Endothelial cell of umbilical vein (primary cell): ENCODE measurements around the gene GATAD2A. TPM values are rescaled to one million over a fixed set of nuclear protein-coding genes. Genes with fewer than 3 reads are reported as not detected.

ENCODE experiments used
- BruUV-seq: library from RNA; stranded (reverse); fragments of 400-500 nt; replicated peaks from 2 replicates; lab custom pipeline; 2021; lab: Mats Ljungman, UMichigan
- CTCF ChIA-PET: fragments of 300-600, 350-600 bp; sonication (Branson Sonifier 250); formaldehyde crosslinking; loops from one replicate; lab custom pipeline; 2021; ENCODE audit warnings: antibody characterized with exemption, inconsistent platforms; lab: Charles Lee
- POLR2A ChIA-PET: fragments of 300-600, 350-600 bp; sonication (Branson Sonifier 250); formaldehyde crosslinking; loops from one replicate; lab custom pipeline; 2021; ENCODE audit warnings: antibody characterized with exemption, inconsistent platforms; lab: Charles Lee
- DNase-seq: peaks from one replicate; pipeline ENCODE4 v3.0.0-alpha.2; 2011; ENCODE audit warnings: low read depth, low spot score
- FAIRE-seq: peaks from 2 replicates; lab custom pipeline; 2011; peaks lifted over from hg19 to GRCh38; lab: Jason Lieb, UNC
- H2AFZ ChIP-seq: 2 replicates; pipeline ENCODE4 v1.6.0; 2012; ENCODE audit warnings: low read depth, low read length, control low read depth, inconsistent platforms
- H3K27ac ChIP-seq: 2 replicates; pipeline ENCODE4 v1.5.1; 2011; ENCODE audit warnings: low read depth, mild to moderate bottlenecking, control low read depth, low read length, moderate library complexity; ENCODE audit not compliant: insufficient read depth
- H3K27me3 ChIP-seq, 2 experiments: 2 replicates each; pipeline versions ENCODE4 v1.6.0 to v1.6.1; 2011; ENCODE audit warnings: low read length in 2 of 2, mixed read lengths in 1 of 2; ENCODE audit not compliant: control insufficient read depth in 2 of 2, insufficient read depth in 2 of 2
- H3K36me3 ChIP-seq, 2 experiments: 2 replicates in 1 of 2; 3 replicates in 1 of 2; pipeline ENCODE4 v1.5.1; 2011; ENCODE audit warnings: low read length in 2 of 2, mild to moderate bottlenecking in 1 of 2, moderate library complexity in 1 of 2; ENCODE audit not compliant: control insufficient read depth in 2 of 2, insufficient read depth in 2 of 2; ENCODE audit errors: extremely low read depth in 1 of 2
- H3K4me1 ChIP-seq: 3 replicates; pipeline ENCODE4 v1.5.1; 2011; ENCODE audit warnings: mild to moderate bottlenecking, low read length; ENCODE audit not compliant: control insufficient read depth, insufficient read depth; ENCODE audit errors: extremely low read depth
- H3K4me2 ChIP-seq: 2 replicates; pipeline ENCODE4 v1.6.1; 2011; ENCODE audit warnings: low read length, control low read depth, mixed read lengths; ENCODE audit not compliant: insufficient read depth
- H3K4me3 ChIP-seq, 3 experiments: fragments of 200-600 bp in 1 of 3; sonication (generic), shearing (Covaris generic) in 1 of 3; replicated peaks in 1 of 3; 2 replicates each; pipeline ENCODE4 v1.5.1; 2011 to 2016; ENCODE audit warnings: control low read depth in 3 of 3, low read length in 3 of 3, mild to moderate bottlenecking in 2 of 3, inconsistent platforms in 1 of 3, low read depth in 1 of 3, moderate library complexity in 1 of 3; ENCODE audit not compliant: insufficient read depth in 1 of 3
- H3K79me2 ChIP-seq: 2 replicates; pipeline ENCODE4 v1.6.0; 2012; ENCODE audit warnings: low read length, inconsistent platforms; ENCODE audit not compliant: control insufficient read depth, insufficient read depth
- H3K9ac ChIP-seq: replicated peaks from 2 replicates; pipeline ENCODE3; 2011; ENCODE audit warnings: low read length, control low read depth; ENCODE audit not compliant: insufficient read depth; ENCODE audit errors: extremely low read depth
- H3K9me1 ChIP-seq: replicated peaks from 3 replicates; pipeline ENCODE4 v1.6.0; 2011; ENCODE audit warnings: mild to moderate bottlenecking, low read length; ENCODE audit not compliant: control insufficient read depth, insufficient read depth; ENCODE audit errors: extremely low read depth
- H3K9me3 ChIP-seq: replicated peaks from 2 replicates; pipeline ENCODE4 v1.5.1; 2012; ENCODE audit warnings: low read length, inconsistent platforms; ENCODE audit not compliant: control insufficient read depth, insufficient read depth
- H4K20me1 ChIP-seq: replicated peaks from 2 replicates; pipeline ENCODE3; 2011; ENCODE audit warnings: mild to moderate bottlenecking, low read length; ENCODE audit not compliant: control insufficient read depth, insufficient read depth; ENCODE audit errors: extremely low read depth
- EZH2 ChIP-seq: IDR thresholded peaks from 2 replicates; pipeline ENCODE4 v1.6.1; 2012; ENCODE audit warnings: borderline replicate concordance, low read depth, mild to moderate bottlenecking, moderate library complexity, low read length, inconsistent platforms; ENCODE audit not compliant: severe bottlenecking
- FOS ChIP-seq: IDR thresholded peaks from 2 replicates; pipeline ENCODE4 v1.6.1; 2011; ENCODE audit warnings: mild to moderate bottlenecking, low read length, moderate library complexity, borderline replicate concordance; ENCODE audit not compliant: insufficient read depth
- GATA2 ChIP-seq: IDR thresholded peaks from 2 replicates; pipeline ENCODE4 v1.7.0; 2011; ENCODE audit warnings: low read depth, mild to moderate bottlenecking, moderate library complexity, mixed read lengths, low read length; ENCODE audit not compliant: insufficient read length, insufficient read depth
- JUN ChIP-seq: IDR thresholded peaks from 2 replicates; pipeline ENCODE4 v1.6.1; 2011; ENCODE audit warnings: borderline replicate concordance, low read depth; ENCODE audit not compliant: insufficient read length, insufficient read depth
- MAX ChIP-seq: IDR thresholded peaks from 2 replicates; pipeline ENCODE4 v1.6.1; 2011; ENCODE audit not compliant: insufficient read depth, insufficient read length
- MYC ChIP-seq: IDR thresholded peaks from one replicate; pipeline ENCODE4 v1.6.1; 2011; ENCODE audit warnings: mild to moderate bottlenecking, low read depth, low read length
- POLR2A ChIP-seq: IDR thresholded peaks from 2 replicates; pipeline ENCODE4 v1.6.1; 2012; ENCODE audit warnings: low read depth, mild to moderate bottlenecking, control low read depth, low read length
- POLR2AphosphoS5 ChIP-seq: IDR thresholded peaks from 2 replicates; pipeline ENCODE4 v1.6.1; 2012; ENCODE audit warnings: low read depth, mild to moderate bottlenecking, control low read depth, low read length, moderate library complexity; ENCODE audit not compliant: insufficient read depth
- dilution Hi-C: fragments of 300-500 bp; cut with MboI; formaldehyde crosslinking; loops from one replicate; pipeline ENCODE4 v1.15.0; 2019; ENCODE audit warnings: low sequenced_read_pairs; ENCODE audit not compliant: extremely low pct_ligation_motif_present
- intact Hi-C: fragments of 100-400 bp; cut with micrococcal nuclease; formaldehyde crosslinking; loops from one replicate; pipeline ENCODE4 v1.10.0; 2022
- polyA plus RNA-seq, 4 experiments: library from polyadenylated mRNA; depleted of rRNA in 3 of 4; stranded (reverse) in 3 of 4; unstranded in 1 of 4; fragments of >200 nt; gene quantifications; 2 replicates each; pipeline versions ENCODE4 v1.2.1 to v1.2.3, GENCODE V29; 2011 to 2012; ENCODE audit warnings: missing spikeins in 1 of 4
- total RNA-seq: library from RNA; stranded (reverse); gene quantifications from 2 replicates; pipeline ENCODE4 v1.2.3, GENCODE V29; 2021

GATAD2A gene
- total and polyA plus RNA-seq, 2 donors (not counting 3 experiments of a cell fraction or from before 2014, with no cell fraction given): 27.3 to 134 TPM

GRCh38 chr19:19465436-19466070 lies 60.1 kb downstream of the GATAD2A start:
- Histone ChIP-seq H3K9me3 (peaks cover 5% of the 10 kb centered on the region), H3K4me3 (no peak overlapping the region), H3K9ac (no peak overlapping the region), H3K4me1 (peaks cover 38% of the 10 kb centered on the region), H3K4me2 (no peak overlapping the region), H4K20me1 (peaks cover 4% of the 10 kb centered on the region), H3K9me1 (no peaks in the 10 kb centered on the region), H3K36me3 (peaks cover 11 to 14% of the 10 kb centered on the region in 2 experiments), H3K27me3 (no peaks in the 10 kb centered on the region), H2AFZ (no peak overlapping the region), H3K79me2 (peaks cover 77% of the 10 kb centered on the region), H3K27ac (no peak overlapping the region)
- dilution Hi-C loops: no loop called here
- POLR2A ChIA-PET: no interaction called here
- BruUV-seq: no TSS peak
- CTCF ChIA-PET: no interaction called here
- DNase-seq (no peak), FAIRE-seq (no peak)
- TF ChIP-seq GATA2 (no peak), JUN (no peak), POLR2A (no peak), MAX (no peak), FOS (no peak)
- intact Hi-C loops: no loop called here

GRCh38 chr19:19466201-19466600 lies 60.7 kb downstream of the GATAD2A start:
- dilution Hi-C loops (no loop called here), intact Hi-C loops (no loop called here)
- no peak overlapping the region for H3K27ac ChIP-seq
- no peaks in the 10 kb centered on the region for H3K9me1 ChIP-seq
- no peak overlapping the region for H3K4me2 ChIP-seq
- no peak overlapping the region for H2AFZ ChIP-seq
- ChIA-PET POLR2A (no interaction called here), CTCF (no interaction called here)
- FAIRE-seq (no peak), DNase-seq (no peak)
- H3K27me3 ChIP-seq: no peaks in the 10 kb centered on the region
- BruUV-seq: no TSS peak
- peaks cover 4% of the 10 kb centered on the region for H4K20me1 ChIP-seq
- peaks cover 12 to 14% of the 10 kb centered on the region in 2 experiments for H3K36me3 ChIP-seq
- peaks cover 77% of the 10 kb centered on the region for H3K79me2 ChIP-seq
- peaks cover 5% of the 10 kb centered on the region for H3K9me3 ChIP-seq
- peaks cover 32% of the 10 kb centered on the region for H3K4me1 ChIP-seq
- no peak overlapping the region for H3K4me3 ChIP-seq
- no peak overlapping the region for H3K9ac ChIP-seq
- TF ChIP-seq POLR2AphosphoS5 (no peak), MYC (no peak), POLR2A (no peak), EZH2 (no peak), GATA2 (no peak)
